Measurements from ENCODE around the gene TSN. TPM values are rescaled to one million over a fixed set of nuclear protein-coding genes. Genes with fewer than 3 reads are reported as not detected.
"Not testable (repeated sequence)": the region's sequence is repeated elsewhere in the genome, so short reads cannot be mapped to it uniquely, and the experiment has no call there.

TSN gene
- total and polyA plus RNA-seq, 2 experiments from 2014 or later: 62.5 to 94.8 TPM

- peak; percentile 73 to 90 for TF ChIP-seq CTCF (conservative IDR thresholded peaks at IDR 0.05; ENCODE audit: low read depth in 2 of 2)
- TF ChIP-seq ZNF114 (CRISPR knock-in tag; IDR thresholded peaks at IDR 0.05): no peak
- no peak for TF ChIP-seq EZH2phosphoT487 (IDR thresholded peaks at IDR 0.05; ENCODE audit: unreplicated experiment)
- TF ChIP-seq JUNB (IDR thresholded peaks at IDR 0.05; ENCODE audit: unreplicated experiment): no peak
- no peak for TF ChIP-seq NANOG (IDR thresholded peaks at IDR 0.05; ENCODE audit: borderline replicate concordance)
- no peak for TF ChIP-seq ETS1 (IDR thresholded peaks at IDR 0.05)
- TF ChIP-seq POLR2AphosphoS5 (IDR thresholded peaks at IDR 0.05; ENCODE audit: low read depth): no peak
- no peak for TF ChIP-seq EZH2 (IDR thresholded peaks at IDR 0.05; ENCODE audit: low read depth, unreplicated experiment)
- TF ChIP-seq REST (IDR thresholded peaks at IDR 0.05; ENCODE audit: unreplicated experiment): no peak
- TF ChIP-seq STAT1 (IDR thresholded peaks at IDR 0.05; ENCODE audit: unreplicated experiment): no peak
- no peak for TF ChIP-seq CREB1 (CRISPR knock-in tag; IDR thresholded peaks at IDR 0.05; ENCODE audit: low read depth)
Measured at GRCh38 chr2:121810959-121811853, 55.8 kb downstream of the TSN start (continued).

GRCh38 chr2:121813083-121813482, 57.6 kb downstream of the TSN start:
- not testable (repeated sequence) for H3K27ac Mint-ChIP-seq; H3K27ac ChIP-seq (ENCODE audit: low read depth); H3K4me2 ChIP-seq; H3K9me2 ChIP-seq (ENCODE audit: insufficient read depth); H3K4me3 Mint-ChIP-seq; H3K4me3 ChIP-seq; DNase-seq (ENCODE audit: low spot score); H3K27me3 ChIP-seq (ENCODE audit: insufficient read depth); H3K36me3 ChIP-seq (ENCODE audit: insufficient read depth); H3K79me2 ChIP-seq (replicated peaks; ENCODE audit: insufficient read depth); H3F3A ChIP-seq (replicated peaks; ENCODE audit: low read depth); H4K20me1 ChIP-seq (replicated peaks; ENCODE audit: insufficient read depth)
- peaks cover 12% of the 10 kb centered on the region for H3K4me1 ChIP-seq (ENCODE audit: insufficient read depth)
- peak; percentile 55 for ATAC-seq
- Mint-ChIP-seq H3K9me3 (peaks cover 20% of the 10 kb centered on the region; the same call in 2 of the 3 replicates), H3K27me3 (ENCODE audit: insufficient read depth, low read depth, poor library complexity) (peaks cover 19% of the 10 kb centered on the region), H3K4me1 (peaks cover 26% of the 10 kb centered on the region), H3K36me3 (ENCODE audit: low read depth) (peaks cover 12% of the 10 kb centered on the region)
- 0 out of 2 replicates have a peak overlapping the region, but pooled peaks have one; percentile 19 for H2AFZ ChIP-seq

Measured in GM23338 (cell line).